ENCODE measurements around the gene ASXL2. TPM values are rescaled to one million over a fixed set of nuclear protein-coding genes. Genes with fewer than 3 reads are reported as not detected.

ASXL2 gene
- total RNA-seq = 10 to 100 TPM; 19.2 to 23.5 (median 20.4) TPM

GRCh38 chr2:25878361-25879132, at the start of gene ASXL2:
TSS of gene ASXL2 (minus strand) at chr2:25878487. CDS start at chr2:25878222, 265 bp downstream.
- intact Hi-C loops (cut with DNase I) = no loop called here
- no peaks in the 10 kb centered on the region for H3K27me3 ChIP-seq

GRCh38 chr2:25926984-25927756, 48.9 kb upstream of the ASXL2 start:
- whole genome bisulfite sequencing, 2 donors = 86 to 91% methylated on average over 18 of the region's 18 CpGs
- intact Hi-C loops (cut with DNase I) = no loop called here
- Histone ChIP-seq H3K4me3 (replicated peaks in 1 of 3) (no peak overlapping the region), H3K36me3 (no peaks in the 10 kb centered on the region), H3K4me1 (no peaks in the 10 kb centered on the region), H3K27ac (no peak overlapping the region), H3K9me3 (no peaks in the 10 kb centered on the region), H3K27me3 (no peaks in the 10 kb centered on the region)
- TF ChIP-seq POLR2A (IDR thresholded peaks at IDR 0.05) = no peak
- TF ChIP-seq, protein P1, sequence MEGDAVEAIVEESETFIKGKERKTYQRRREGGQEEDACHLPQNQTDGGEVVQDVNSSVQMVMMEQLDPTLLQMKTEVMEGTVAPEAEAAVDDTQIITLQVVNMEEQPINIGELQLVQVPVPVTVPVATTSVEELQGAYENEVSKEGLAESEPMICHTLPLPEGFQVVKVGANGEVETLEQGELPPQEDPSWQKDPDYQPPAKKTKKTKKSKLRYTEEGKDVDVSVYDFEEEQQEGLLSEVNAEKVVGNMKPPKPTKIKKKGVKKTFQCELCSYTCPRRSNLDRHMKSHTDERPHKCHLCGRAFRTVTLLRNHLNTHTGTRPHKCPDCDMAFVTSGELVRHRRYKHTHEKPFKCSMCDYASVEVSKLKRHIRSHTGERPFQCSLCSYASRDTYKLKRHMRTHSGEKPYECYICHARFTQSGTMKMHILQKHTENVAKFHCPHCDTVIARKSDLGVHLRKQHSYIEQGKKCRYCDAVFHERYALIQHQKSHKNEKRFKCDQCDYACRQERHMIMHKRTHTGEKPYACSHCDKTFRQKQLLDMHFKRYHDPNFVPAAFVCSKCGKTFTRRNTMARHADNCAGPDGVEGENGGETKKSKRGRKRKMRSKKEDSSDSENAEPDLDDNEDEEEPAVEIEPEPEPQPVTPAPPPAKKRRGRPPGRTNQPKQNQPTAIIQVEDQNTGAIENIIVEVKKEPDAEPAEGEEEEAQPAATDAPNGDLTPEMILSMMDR (IDR thresholded peaks at IDR 0.05) = no peak
- DNase-seq = no peak

More at GRCh38 chr2:25878361-25879132, at the start of gene ASXL2:
- 3 to 4% methylated on average over 31 to 39 of the region's 56 CpGs for WGBS, 2 donors
- TF ChIP-seq, protein P1 (IDR thresholded peaks at IDR 0.05) = peak in 1 of 6 experiments; percentile 26
- TF ChIP-seq POLR2A (IDR thresholded peaks at IDR 0.05) = peak in 1 of 2 donors; percentile 90
- DNase-seq = peak; percentile 97 to 98
- peak within 1 kb of the TSS; percentile 68 to 97 (median 87) for H3K4me3 ChIP-seq (replicated peaks in 1 of 3)
- no peaks in the 10 kb centered on the region for H3K36me3 ChIP-seq
- peak within 1 kb of the TSS; percentile 80 to 89 (median 81) for H3K27ac ChIP-seq
- peaks cover 10 to 15% of the 10 kb centered on the region in 2 donors for H3K4me1 ChIP-seq
- H3K9me3 ChIP-seq = no peaks in the 10 kb centered on the region

DNA sequence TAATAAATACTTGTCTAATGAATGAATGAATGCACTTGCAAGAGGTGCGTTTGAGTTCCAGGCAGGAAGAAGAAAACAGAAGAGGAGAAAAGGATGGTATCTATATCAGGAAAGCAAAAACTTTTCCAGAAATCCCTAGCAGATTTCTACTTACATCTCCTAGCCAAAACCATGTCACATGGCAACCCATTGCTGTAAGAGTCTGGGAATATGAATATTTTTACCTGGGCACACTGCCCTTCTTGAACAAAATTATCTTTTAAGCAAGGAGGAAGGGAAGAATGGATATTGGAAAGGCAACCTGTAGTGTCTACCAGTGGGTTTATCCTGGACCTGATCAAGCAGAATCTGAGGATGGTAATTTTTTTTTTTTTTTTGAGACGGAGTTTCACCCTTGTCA, 44.2 kb upstream of the ASXL2 start:
- no peak for TF ChIP-seq POLR2A (IDR thresholded peaks at IDR 0.05)
- TF ChIP-seq, protein P1 (IDR thresholded peaks at IDR 0.05) = no peak
- no peak overlapping the region for H3K27ac ChIP-seq
- 79 to 82% methylated on average over 2 of the region's 2 CpGs for WGBS, 2 donors
- DNase-seq = no peak
- H3K9me3 ChIP-seq = no peaks in the 10 kb centered on the region
- no peaks in the 10 kb centered on the region for H3K27me3 ChIP-seq
- intact Hi-C loops (cut with DNase I) = no loop called here
- no peaks in the 10 kb centered on the region for H3K4me1 ChIP-seq
- no peaks in the 10 kb centered on the region for H3K36me3 ChIP-seq
- no peak overlapping the region for H3K4me3 ChIP-seq (replicated peaks in 1 of 3)

DNA sequence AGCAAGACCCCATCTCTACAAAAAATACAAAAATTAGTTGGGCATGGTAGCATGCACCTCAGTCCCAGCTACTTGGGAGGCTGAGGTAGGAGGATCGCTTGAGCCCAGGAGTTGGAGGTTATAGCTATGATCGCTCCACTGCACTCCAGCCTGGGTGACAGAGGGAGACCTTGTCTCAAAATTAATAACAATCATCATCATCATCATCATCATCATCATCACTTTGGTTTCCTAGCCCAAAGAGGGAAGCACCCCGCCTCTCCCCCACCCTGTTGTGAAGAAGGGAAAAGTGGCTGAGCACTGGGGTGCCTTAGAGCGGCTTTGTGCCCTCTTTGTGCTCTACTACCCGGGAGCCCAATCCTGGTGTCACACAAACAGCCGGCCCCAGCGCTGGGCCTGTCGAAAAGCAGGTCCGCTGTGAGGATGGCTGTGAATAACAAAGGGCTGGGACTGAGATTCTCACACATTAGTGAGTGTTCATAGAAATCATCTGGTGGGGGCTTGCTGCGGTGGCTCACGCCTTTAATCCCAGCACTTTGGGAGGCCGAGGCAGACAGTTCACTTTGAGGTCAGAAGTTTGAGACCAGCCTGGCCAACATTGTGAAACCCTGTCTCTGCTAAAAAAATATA, 42.6 kb upstream of the ASXL2 start:
- DNase-seq = no peak
- no peak for TF ChIP-seq POLR2A (IDR thresholded peaks at IDR 0.05)
- TF ChIP-seq, protein P1 (IDR thresholded peaks at IDR 0.05) = no peak
- H3K36me3 ChIP-seq = no peaks in the 10 kb centered on the region
- no peaks in the 10 kb centered on the region for H3K4me1 ChIP-seq
- H3K9me3 ChIP-seq = no peaks in the 10 kb centered on the region
- H3K27me3 ChIP-seq = no peaks in the 10 kb centered on the region
- H3K4me3 ChIP-seq (replicated peaks in 1 of 3) = no peak overlapping the region
- intact Hi-C loops (cut with DNase I) = no loop called here
- WGBS, 2 donors = 73 to 76% methylated on average over 5 to 12 of the region's 12 CpGs
- no peak overlapping the region for H3K27ac ChIP-seq
